ENCODE data around the gene ZBTB22.

Gene ZBTB22

GRCh38 chr6:33324125-33324524 lies 6.6 kb upstream of the ZBTB22 start:
- DNase-seq (ENCODE audit: low read depth): no peak

DNA sequence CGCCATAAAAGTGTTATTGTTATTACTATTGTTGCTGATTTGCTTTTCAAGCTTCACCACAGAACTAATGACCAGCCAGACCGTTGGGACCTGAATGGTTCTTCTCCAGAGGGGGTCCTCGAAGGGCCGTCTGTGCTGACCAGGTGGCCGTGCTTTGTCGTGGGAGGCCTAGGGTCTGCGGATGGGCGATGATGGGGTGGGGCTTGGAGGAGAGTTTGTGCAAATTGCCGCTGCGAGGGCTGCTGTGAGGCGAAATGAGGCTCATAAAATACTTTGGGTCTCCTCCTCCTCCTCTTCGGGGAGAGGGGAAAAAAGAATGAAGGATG lies 6.0 kb upstream of the ZBTB22 start:
- DNase-seq (ENCODE audit: low read depth): no peak

DNA sequence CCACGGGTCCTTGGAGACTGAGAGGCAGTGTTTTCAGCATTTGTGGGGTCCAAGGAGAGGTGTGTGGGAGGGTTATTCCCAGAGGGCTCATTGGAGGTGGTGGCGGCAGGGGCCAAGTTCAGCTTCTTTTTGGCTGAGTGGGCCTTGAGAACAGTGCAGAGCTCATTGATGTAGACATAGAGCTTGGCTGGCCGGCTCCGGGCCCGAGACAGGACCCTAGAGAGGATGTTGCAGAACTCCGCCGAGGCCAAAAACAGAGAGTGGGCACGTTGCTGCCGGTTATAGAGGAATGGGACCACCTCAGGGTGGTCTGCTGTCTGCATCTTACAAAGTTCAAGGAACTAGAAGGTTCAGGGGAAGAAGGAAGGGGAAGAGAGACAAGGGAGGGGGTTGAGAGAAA lies 3.7 kb upstream of the ZBTB22 start:
- DNase-seq (ENCODE audit: low read depth): no peak

DNA sequence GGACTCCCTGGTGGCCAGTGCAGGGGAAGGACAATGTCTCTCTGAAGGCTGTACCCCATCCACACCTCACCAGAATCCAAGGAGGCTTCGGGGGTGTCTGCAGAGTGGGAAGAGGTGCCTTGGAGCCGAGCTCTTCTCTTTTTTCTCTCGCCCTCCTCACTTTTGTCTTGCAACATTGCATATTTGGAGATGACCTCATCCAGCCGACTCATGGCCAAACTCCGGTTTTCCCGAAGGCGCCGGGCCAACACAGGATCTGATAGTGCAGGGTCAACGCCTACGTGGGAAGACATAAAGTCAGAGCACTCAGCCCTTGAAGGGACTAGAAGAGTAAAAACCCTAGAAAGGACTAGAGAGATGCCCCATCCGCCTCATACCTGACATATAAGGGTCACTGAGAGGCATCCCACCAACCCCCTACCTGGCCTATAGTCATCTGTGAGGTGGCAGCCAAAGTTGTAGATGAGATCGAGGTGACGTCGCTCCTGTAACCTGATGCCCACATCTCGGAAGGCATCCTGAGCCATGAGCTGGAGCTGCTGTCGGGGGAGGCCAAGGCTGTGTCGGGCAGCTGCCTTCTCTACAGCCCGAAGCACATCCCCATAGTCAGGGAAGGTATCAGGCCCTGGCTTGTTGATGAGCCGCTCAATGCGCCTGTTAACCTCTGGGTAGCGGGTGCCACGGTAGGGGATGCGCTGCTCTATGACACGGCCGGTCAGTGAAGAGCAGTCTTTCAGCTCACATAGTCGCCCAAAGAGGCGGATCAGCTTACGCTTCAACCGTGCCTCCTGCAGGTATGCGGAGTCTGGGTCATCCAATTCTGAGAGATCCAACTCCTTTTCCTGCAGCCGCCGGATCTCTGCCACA lies 3.0 kb upstream of the ZBTB22 start:
- DNase-seq (ENCODE audit: low read depth): no peak

DNA sequence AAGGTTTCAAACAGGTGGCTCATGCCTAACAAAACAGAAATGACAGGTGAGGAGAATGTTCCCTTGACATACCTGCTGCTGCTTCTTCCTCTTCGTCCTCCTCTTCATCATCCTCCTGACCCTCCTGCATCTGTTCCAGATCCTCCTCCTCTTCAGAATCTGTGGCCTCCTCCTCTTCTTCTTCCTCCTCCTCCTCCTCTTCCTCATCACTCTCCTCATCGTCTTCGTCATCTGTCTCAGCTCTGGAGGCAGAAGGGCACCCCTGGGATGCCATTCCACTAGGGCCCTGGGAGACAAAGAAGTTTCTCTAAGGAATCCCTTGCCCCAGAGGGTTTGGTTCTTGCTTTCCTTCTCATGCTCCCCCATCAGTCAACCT lies 2.4 kb upstream of the ZBTB22 start:
- DNase-seq (ENCODE audit: low read depth): no peak

GRCh38 chr6:33318426-33319073 lies 1.0 kb upstream of the ZBTB22 start:
- no peak for DNase-seq (ENCODE audit: low read depth)

DNA sequence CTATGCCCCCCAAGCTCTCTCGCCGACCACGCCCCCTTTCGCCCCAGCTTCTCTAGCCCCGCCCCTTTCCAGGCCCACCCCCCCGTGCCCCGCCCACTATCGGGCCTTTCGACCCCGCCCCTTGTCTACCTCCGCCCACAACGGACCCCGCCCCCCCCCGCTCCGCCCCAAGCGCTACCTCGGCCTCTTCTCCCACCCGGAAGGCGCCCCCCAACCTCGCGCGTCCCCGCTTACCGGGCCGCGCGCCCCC lies 200 bp downstream of the ZBTB22 start:
- no peak for DNase-seq (ENCODE audit: low read depth)

- no peak for DNase-seq (ENCODE audit: low read depth)
Measured at GRCh38 chr6:33316603-33317418, 733 bp downstream of the ZBTB22 start.

- no peak for DNase-seq (ENCODE audit: low read depth)
Measured at GRCh38 chr6:33315793-33316602, 1.5 kb downstream of the ZBTB22 start.

GRCh38 chr6:33314943-33315792 lies 2.4 kb downstream of the ZBTB22 start:
- no peak for DNase-seq (ENCODE audit: low read depth)

DNA sequence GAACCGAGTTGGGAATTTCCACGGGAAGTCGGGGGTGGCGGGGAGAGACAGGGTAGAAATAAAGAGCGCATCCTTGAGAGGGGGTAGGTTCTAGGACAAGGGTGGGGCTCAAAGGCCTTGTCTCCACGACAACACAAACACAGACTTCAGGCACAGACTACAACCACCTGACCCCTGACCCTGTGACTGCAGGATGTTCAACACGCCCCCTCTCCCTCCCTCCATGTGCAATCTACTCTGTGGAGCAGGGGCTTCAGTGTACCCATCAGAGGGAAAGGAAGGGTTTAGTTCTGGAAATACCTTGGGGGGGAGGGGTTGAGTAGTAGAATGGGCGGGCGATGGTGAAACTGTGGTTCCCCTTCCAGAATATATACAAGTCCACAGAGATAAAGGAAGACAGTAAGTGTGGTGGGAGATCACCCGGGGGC lies 3.0 kb downstream of the ZBTB22 start:
- DNase-seq (ENCODE audit: low read depth): peak; percentile 45

DNA sequence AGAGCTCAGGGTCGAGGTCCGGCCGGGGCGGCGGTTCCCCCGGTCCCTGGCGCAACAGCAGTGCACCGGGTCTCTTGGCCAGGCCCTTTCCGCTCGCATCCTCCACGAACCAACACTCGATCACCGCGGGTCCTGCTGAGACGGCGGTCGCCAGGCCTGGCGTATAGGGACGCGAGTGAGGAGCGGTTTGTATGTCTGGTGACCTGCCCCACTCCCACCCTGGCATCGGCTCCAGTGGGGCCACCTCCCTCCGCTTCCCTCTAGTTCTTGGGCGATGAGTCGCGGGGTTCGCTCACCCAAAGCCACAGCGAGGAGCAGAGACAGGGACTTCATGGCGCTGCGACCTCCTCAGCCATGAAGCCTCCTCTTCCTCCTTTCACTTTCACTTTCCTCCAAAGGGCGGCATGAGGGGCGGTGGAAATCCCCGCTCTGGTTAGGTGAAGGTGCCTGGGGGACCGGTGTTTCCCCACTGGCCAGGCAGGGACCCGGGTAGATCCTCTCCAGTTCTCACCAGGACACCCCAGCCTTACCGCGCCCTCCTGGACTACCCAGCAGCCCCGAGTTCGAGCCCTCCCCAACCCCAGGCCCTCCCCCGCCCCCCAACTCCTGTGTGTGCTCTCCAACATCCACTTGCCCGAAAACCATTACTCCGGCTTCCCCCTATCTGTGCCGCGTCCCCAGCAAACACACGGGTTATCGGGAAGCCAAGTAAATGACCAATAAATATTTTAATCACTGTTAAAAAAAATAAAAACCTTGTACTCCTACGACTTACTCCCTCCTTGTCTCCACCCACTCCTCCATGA lies 3.6 kb downstream of the ZBTB22 start, which contains the start of gene TAPBP:
Gene TAPBP (minus strand): TSS at position 370 of the 806 bp plus-strand sequence. CDS start 37 bp downstream, at position 333.
- DNase-seq (ENCODE audit: low read depth): peak; percentile 81

DNA sequence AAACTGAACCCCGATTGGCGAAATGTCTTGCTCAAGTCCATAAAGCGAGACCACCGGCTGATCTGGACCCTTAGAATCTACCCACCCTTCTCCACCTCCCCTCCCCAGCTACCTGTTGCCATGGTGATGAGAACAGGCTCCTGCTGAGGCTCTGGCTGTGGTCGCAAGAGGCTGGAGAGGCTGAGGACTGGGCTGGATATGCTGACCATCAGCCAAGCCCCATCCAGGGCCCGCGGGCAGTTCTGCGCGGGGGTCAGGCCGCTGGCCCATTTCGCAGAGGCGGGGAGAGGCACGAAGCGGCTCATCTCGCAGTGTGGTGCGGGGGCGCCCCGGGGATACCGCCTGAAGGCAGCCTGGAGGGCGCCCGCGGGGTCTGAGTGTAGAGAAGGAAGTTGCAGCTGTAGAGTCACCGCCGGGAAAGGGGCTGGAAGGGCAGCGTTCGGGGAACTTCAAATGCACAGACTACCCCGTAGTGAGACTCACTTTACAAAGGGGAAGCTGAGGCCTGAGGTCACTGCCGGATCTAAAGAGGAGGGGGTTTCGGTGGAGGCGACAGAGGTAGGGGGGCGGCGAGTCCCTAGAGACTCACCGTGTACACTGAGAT lies 4.3 kb downstream of the ZBTB22 start:
- no peak for DNase-seq (ENCODE audit: low read depth)

DNA sequence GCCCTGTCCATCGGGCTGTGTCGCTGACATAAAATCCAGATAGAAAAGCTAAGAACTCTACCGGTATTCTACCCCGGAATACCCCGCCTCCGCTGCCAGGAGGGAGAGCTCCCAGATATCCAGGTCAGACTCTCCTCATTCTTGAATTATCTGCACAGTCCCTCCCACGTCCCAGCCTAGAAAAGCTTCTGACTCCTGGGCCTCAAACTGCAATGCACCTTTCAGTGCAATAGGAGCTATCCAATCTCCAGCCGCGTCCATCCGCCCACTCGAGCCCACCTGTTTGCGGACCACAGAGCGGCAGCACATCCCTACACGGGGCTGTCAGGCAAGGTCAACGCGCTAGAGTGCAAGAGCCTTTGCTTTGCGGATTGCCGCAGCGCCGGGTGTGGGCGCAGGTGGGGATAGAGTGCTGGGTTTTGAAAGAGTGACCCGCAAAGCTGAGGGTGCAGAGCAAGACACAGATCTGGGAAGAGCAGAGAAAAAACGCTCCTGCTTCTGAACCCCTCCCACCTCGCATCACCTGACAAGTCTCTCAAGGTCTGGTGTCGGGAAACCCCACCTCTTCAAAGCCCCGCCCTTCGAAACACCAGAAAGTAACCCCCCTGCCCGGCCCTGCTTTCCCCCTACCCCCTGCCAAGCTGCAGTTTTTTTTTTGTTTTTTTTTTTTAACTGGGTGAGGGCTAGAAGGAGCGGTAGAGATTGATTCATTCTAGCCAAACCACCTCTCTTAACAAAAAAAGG lies 5.0 kb downstream of the ZBTB22 start:
- DNase-seq (ENCODE audit: low read depth): peak; percentile 73

DNA sequence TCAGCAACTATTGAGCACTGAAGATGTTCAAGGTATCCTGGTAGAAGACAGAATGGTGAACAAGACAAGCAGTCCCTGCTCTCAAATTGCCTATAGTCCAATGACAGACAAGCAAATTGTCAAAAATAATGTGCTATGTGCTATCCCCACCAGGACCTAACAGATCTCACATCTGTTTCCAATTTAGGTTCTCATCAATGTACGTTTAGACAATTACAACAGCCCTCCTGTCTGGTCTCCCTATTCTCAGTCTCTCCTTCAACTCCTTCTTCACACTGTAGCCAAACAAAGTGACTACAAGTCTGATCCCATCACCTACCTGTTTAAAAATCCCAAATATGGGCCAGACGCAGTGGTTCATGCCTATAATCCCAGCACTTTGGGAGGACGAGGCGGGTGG lies 11.2 kb downstream of the ZBTB22 start:
- DNase-seq (ENCODE audit: low read depth): no peak

- DNase-seq (ENCODE audit: low read depth): no peak
Measured at GRCh38 chr6:33305052-33305451, 12.5 kb downstream of the ZBTB22 start.

- DNase-seq (ENCODE audit: low read depth): no peak
Measured at GRCh38 chr6:33304216-33304615, 13.3 kb downstream of the ZBTB22 start.

GRCh38 chr6:33301877-33302276 lies 15.7 kb downstream of the ZBTB22 start:
- no peak for DNase-seq (ENCODE audit: low read depth)

GRCh38 chr6:33299237-33299944 lies 18.2 kb downstream of the ZBTB22 start:
- peak; percentile 91 for DNase-seq (ENCODE audit: low read depth)
